Progenitor cell of endocrine pancreas (in vitro differentiated cells): ENCODE results near the gene DNAJA4. TPM values are rescaled to one million over a fixed set of nuclear protein-coding genes. Genes with fewer than 3 reads are reported as not detected.
A peak's percentile ranks its signal among the peaks of the same experiment; 100 is the strongest.

ENCODE experiments used
- DNase-seq: peaks from one replicate; pipeline ENCODE4 v3.0.0; 2021; ENCODE audit warnings: low spot score; ENCODE audit not compliant: unreplicated experiment
- H3K27ac Mint-ChIP-seq: 2 replicates; pipeline ENCODE4 v1.8.0; 2021; ENCODE audit warnings: mild to moderate bottlenecking, moderate library complexity, mixed read lengths
- H3K27me3 Mint-ChIP-seq: 2 replicates; pipeline ENCODE4 v1.8.0; 2021; ENCODE audit warnings: mixed read lengths
- H3K36me3 Mint-ChIP-seq: 2 replicates; pipeline ENCODE4 v1.8.0; 2022; ENCODE audit warnings: mixed read lengths; ENCODE audit not compliant: insufficient read depth
- H3K4me1 Mint-ChIP-seq: 2 replicates; pipeline ENCODE4 v1.8.0; 2021; ENCODE audit warnings: low read depth, mixed read lengths
- H3K4me3 Mint-ChIP-seq: 2 replicates; pipeline ENCODE4 v1.8.0; 2021; ENCODE audit warnings: low read depth, mild to moderate bottlenecking, moderate library complexity, mixed read lengths
- H3K9me3 Mint-ChIP-seq: 2 replicates; pipeline ENCODE4 v1.8.0; 2021; ENCODE audit warnings: low read depth, mixed read lengths
- CTCF ChIP-seq: fragments of 200-600 bp; sonication (generic); IDR thresholded peaks from one replicate; pipeline ENCODE4 v1.5.0; 2021; ENCODE audit warnings: antibody characterized with exemption, mild to moderate bottlenecking; ENCODE audit not compliant: unreplicated experiment
- long read RNA-seq: library from polyadenylated mRNA; unstranded; transcript quantifications from one replicate; pipeline ENCODE4 v2.0.0, GENCODE V29; 2020
- total RNA-seq: library from RNA; stranded (reverse); gene quantifications from 2 replicates; pipeline ENCODE4 v1.2.1, GENCODE V29; 2021

DNAJA4 gene
- 4.6 and 4.8 TPM in 2 replicates for total RNA-seq
- long read RNA-seq, partial matches to known transcripts, result 1 of 5 reads
- long read RNA-seq, other reads (novel, unspliced or antisense), result 1 of 5 reads

- no peaks in the 10 kb centered on the region for H3K9me3 Mint-ChIP-seq
- DNase-seq, result no peak
- no peaks in the 10 kb centered on the region for H3K36me3 Mint-ChIP-seq
These were observed at the start of gene DNAJA4 for GRCh38 chr15:78264304-78265136. Gene DNAJA4, plus strand, starts transcription at chr15:78264562. Its CDS starts 202 bp downstream, at chr15:78264764.

GRCh38 chr15:78216276-78217104, 47.9 kb upstream of the DNAJA4 start:
- TF ChIP-seq CTCF, result no peak
- Mint-ChIP-seq H3K27me3 (peaks cover 9% of the 10 kb centered on the region), H3K27ac (no peak overlapping the region), H3K36me3 (no peaks in the 10 kb centered on the region), H3K4me3 (no peak overlapping the region), H3K9me3 (no peaks in the 10 kb centered on the region), H3K4me1 (peaks cover 7% of the 10 kb centered on the region)
- DNase-seq, result no peak

More at GRCh38 chr15:78264304-78265136, at the start of gene DNAJA4:
- H3K27ac Mint-ChIP-seq, result peak within 1 kb of the TSS; percentile 45
- TF ChIP-seq CTCF, result no peak
- peaks cover 10% of the 10 kb centered on the region for H3K27me3 Mint-ChIP-seq
- no peaks in the 10 kb centered on the region for H3K4me1 Mint-ChIP-seq
- H3K4me3 Mint-ChIP-seq, result peak within 1 kb of the TSS; percentile 45

GRCh38 chr15:78220713-78221112, 43.6 kb upstream of the DNAJA4 start:
- Mint-ChIP-seq H3K27me3 (peaks cover 5% of the 10 kb centered on the region), H3K27ac (no peak overlapping the region), H3K4me1 (peaks cover 7% of the 10 kb centered on the region), H3K4me3 (no peak overlapping the region), H3K9me3 (peaks cover 3% of the 10 kb centered on the region), H3K36me3 (no peaks in the 10 kb centered on the region)
- no peak for TF ChIP-seq CTCF
- no peak for DNase-seq

GRCh38 chr15:78222745-78223395, 41.5 kb upstream of the DNAJA4 start:
- H3K4me3 Mint-ChIP-seq, result no peak overlapping the region
- peaks cover 6% of the 10 kb centered on the region for H3K9me3 Mint-ChIP-seq
- peaks cover 7% of the 10 kb centered on the region for H3K4me1 Mint-ChIP-seq
- no peak for DNase-seq
- no peaks in the 10 kb centered on the region for H3K36me3 Mint-ChIP-seq
- no peak overlapping the region for H3K27ac Mint-ChIP-seq
- no peak for TF ChIP-seq CTCF
- H3K27me3 Mint-ChIP-seq, result peaks cover 2% of the 10 kb centered on the region
